PFSK-1 (cell line): ENCODE results near the gene GINS2.

Source experiments
- FOXP2 ChIP-seq: optimal IDR thresholded peaks from 2 replicates; pipeline ENCODE3; 2011; ENCODE audit warnings: borderline replicate concordance, control low read depth, inconsistent platforms; ENCODE audit not compliant: insufficient read depth; ENCODE audit errors: extremely low read length, extremely low read depth
- POLR2AphosphoS5 ChIP-seq: IDR thresholded peaks from 2 replicates; pipeline ENCODE4 v1.6.1; 2012; ENCODE audit warnings: low read depth, mild to moderate bottlenecking, control low read depth, low read length, moderate library complexity
- REST ChIP-seq, 2 experiments: IDR thresholded peaks; 2 replicates each; pipeline versions ENCODE4 v1.6.1 to v1.8.0; 2011 to 2012; ENCODE audit warnings: low read depth in 2 of 2, low read length in 2 of 2, control low read depth in 1 of 2, inconsistent platforms in 1 of 2, mild to moderate bottlenecking in 1 of 2, moderate library complexity in 1 of 2; ENCODE audit not compliant: insufficient read depth in 1 of 2
- SIN3A ChIP-seq: IDR thresholded peaks from 2 replicates; pipeline ENCODE4 v1.6.1; 2012; ENCODE audit warnings: mild to moderate bottlenecking, low read length, moderate library complexity, borderline replicate concordance; ENCODE audit not compliant: insufficient read depth
- TAF1 ChIP-seq: IDR thresholded peaks from 2 replicates; pipeline ENCODE4 v1.6.1; 2012; ENCODE audit warnings: low read length, control low read depth, borderline replicate concordance; ENCODE audit not compliant: insufficient read depth

GINS2 gene

GRCh38 chr16:85722128-85722893 lies 33.6 kb upstream of the GINS2 start:
- TF ChIP-seq FOXP2 = no peak
- no peak for TF ChIP-seq REST (IDR thresholded peaks at IDR 0.05; ENCODE audit: insufficient read depth in 1 of 2, low read depth in 2 of 2, low read length in 2 of 2)
- TF ChIP-seq SIN3A = no peak
- TF ChIP-seq TAF1 = no peak
- no peak for TF ChIP-seq POLR2AphosphoS5

DNA sequence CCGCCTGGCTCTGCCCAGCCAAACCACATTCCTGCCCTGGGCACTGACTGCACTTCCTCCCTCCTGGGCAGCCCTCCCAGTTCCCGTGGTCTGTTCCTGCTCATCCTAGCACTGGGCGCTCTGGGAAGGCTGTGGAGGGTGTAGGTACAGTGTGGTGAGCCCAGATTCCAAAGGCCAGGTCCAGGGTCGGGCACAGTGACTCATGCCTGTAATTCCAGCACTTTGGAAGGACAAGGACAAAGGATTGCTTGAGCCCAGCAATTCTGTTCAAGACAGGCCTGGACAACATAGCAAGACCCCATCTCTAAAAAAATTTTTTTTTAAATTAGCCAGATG lies 31.5 kb upstream of the GINS2 start:
- TF ChIP-seq POLR2AphosphoS5 (no peak), FOXP2 (no peak), TAF1 (no peak), REST (IDR thresholded peaks at IDR 0.05; ENCODE audit: insufficient read depth in 1 of 2, low read depth in 2 of 2, low read length in 2 of 2) (no peak), SIN3A (no peak)

DNA sequence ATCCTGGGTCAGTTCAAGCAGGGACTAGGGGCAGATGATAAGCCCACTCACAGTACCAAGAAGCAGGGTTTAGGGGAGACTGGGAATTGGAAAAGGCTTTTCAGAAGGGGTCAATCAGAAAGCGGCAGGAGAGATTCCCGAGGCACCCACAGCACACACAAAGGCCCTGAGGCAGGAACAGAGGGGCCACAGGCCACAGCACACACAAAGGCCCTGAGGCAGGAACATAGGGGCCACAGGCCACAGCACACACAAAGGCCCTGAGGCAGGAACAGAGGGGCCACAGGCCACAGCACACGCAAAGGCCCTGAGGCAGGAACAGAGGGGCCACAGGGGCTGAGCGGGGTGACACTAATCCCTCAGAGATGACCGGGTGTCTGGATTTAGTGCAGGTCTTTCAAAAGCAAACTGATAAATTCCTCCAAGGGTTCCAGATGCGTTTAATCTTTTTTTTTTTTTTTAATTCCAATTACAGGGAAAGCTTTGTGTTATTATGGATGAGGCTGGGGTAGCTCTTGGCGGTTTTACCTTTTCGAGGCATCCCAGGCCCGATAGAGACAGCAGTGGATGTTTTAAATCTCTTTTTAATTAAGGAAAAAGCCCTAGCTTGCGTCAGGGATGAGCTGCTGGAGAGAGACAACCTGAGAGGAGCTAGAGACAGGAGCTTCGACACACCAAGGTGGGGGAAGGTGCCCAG lies 31.0 kb upstream of the GINS2 start:
- TF ChIP-seq POLR2AphosphoS5 (no peak), TAF1 (no peak), FOXP2 (no peak), SIN3A (no peak)

DNA sequence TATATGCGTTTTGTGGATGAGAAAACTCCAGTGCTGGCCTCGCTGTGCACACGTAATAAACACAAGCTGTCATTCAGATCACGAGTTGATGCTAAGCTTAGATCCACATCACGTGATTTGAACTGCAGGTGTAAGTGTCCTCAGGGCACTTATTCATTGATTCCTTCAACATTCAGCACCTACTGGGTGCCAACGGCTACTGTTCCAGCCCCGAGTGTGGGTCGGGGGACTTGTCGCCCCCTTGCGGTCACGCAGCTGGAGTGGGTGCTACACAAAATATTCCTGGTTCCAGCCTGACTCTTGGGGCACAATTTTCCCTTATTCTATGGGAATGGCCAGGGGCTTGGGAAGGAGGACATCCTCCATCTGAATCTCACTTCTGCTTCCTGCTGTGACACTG lies 29.9 kb upstream of the GINS2 start:
- TF ChIP-seq POLR2AphosphoS5 (no peak), TAF1 (no peak), FOXP2 (no peak), SIN3A (no peak), REST (IDR thresholded peaks at IDR 0.05; ENCODE audit: insufficient read depth in 1 of 2, low read depth in 2 of 2, low read length in 2 of 2) (no peak)

GRCh38 chr16:85718153-85718477 lies 29.4 kb upstream of the GINS2 start:
- TF ChIP-seq POLR2AphosphoS5 = no peak
